Stimulated activated CD4-positive, alpha-beta T cell treated with anti-CD3 and anti-CD28 coated beads, Interleukin-15, amount 100 ng/mL, for 48 hours (primary cell): Measurements from ENCODE around the gene NAXD.
A peak's percentile ranks its signal among the peaks of the same experiment; 100 is the strongest.
"Not testable (repeated sequence)": the region's sequence is repeated elsewhere in the genome, so short reads cannot be mapped to it uniquely, and the experiment has no call there.

Source experiments
- DNase-seq, 2 donors: peaks; one replicate each; pipeline ENCODE4 v3.0.0-alpha.2; 2020; ENCODE audit warnings: low read depth in 2 of 2

Gene NAXD

GRCh38 chr13:110615322-110616102 is at the start of gene NAXD:
NAXD (plus strand) TSS chr13:110615545; CDS start chr13:110615602, 57 bp downstream.
- DNase-seq = peak; percentile 75 to 80

GRCh38 chr13:110566171-110566570 is 49.2 kb upstream of the NAXD start:
- DNase-seq = no peak

- DNase-seq = no peak
Observed at GRCh38 chr13:110568612-110569011, 46.7 kb upstream of the NAXD start.

DNA sequence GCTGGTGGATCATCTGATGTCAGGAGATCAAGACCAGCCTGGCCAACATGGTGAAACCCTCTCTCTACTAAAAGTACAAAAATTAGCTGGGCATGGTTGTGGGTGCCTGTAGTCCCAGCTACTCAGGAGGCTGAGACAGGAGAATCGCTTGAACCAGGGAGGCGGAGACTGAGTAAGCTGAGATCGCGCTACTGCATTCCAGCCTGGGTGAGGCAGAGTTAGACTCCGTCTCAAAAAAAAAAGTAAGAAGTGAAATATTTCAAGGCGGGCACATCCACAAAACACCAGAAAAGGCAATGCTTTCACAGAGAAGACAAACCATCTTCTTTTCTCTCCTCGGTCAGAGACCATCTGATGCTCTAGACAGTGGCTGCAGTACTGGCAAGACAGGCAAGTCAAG is 45.4 kb upstream of the NAXD start:
- DNase-seq = not testable (repeated sequence)

DNA sequence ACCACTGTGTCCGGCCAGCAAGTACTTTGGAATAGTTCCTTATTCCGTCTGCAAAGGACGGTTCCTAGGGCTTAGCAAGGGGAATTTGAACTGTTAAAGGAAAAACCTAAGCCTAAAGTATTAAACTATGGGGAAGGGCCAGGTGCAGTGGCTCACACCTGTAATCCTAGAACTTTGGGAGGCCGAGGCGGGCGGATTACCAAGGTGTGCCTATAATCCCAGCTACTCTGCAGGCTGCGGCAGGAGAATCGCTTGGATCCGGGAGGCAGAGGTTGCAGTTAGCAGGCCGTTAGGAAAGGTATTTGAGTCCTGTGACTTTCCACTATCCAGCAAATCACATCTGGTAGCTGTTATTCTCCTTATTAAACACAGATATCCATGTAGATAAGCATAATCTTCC is 44.5 kb upstream of the NAXD start:
- no peak for DNase-seq

GRCh38 chr13:110571896-110572777 is 43.2 kb upstream of the NAXD start:
- no peak for DNase-seq

DNA sequence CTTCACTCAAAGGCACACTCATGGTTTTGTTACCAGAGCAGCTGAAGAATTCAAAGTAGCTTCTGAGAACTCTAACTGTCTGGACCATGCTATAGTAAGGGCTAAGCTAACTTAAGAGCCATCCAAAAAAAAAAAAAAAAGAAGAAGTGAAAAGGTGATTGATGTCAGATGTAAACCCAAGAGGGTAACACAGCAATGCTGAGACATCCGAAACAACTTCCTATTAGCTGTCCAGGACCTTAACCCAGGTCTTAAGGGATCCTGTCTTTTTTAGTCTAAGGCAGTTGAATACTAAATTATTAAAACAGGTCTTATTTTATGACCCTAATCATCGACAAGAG is 42.6 kb upstream of the NAXD start:
- DNase-seq = no peak

- DNase-seq = no peak
Observed at GRCh38 chr13:110574161-110574560, 41.2 kb upstream of the NAXD start.

GRCh38 chr13:110575322-110576069 is 39.8 kb upstream of the NAXD start:
- DNase-seq = no peak

DNA sequence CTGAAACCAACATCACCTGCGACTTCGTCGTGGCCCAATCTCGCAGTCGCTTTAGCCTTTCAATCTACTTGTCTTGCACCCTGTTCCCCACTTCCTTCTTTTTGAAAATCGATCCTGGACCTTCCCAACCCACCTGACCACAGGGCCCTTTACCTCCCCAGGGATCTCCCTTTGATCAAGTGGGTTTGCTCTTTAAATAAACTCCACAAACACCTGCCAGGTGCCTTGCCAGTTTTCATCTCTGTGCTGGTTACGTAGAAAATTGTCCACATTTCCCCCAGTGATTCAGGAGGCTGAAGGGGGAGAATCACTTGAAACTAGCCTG is 39.3 kb upstream of the NAXD start:
- DNase-seq = no peak

DNA sequence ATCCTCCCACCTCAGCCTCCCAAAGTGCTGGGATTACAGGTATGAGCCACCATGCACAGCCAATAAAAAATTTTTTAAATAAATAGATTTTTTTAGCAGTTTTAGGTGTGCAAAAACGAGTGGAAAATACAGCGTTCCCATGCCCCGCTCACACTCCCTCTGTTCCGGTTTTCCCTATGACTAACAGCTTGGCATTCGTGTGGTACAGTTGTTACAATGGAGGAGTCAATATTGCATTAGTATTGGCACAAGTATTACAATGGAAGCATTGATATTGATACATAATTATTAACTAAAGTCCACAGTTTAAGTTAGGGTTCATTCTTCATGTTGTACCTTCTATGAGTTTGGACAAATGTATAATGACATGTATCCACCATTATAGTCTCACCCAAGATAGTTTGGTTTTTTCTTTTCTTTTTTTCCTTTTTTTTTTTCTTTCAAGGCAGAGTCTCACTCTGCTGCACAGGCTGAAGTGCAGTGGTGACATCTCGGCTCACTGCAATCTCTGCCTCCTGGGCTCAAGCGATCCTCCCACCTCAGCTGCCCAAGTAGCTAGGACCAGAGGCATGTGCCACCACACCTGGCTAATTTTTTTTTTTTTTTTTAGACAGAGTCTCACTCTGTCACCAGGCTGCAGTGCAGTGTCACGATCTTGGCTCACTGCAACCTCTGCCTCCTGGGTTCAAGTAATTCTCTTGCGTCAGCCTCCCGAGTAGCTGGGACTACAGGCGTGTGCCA is 38.4 kb upstream of the NAXD start:
- DNase-seq = no peak

GRCh38 chr13:110578363-110578762 is 37.0 kb upstream of the NAXD start:
- DNase-seq = no peak

DNA sequence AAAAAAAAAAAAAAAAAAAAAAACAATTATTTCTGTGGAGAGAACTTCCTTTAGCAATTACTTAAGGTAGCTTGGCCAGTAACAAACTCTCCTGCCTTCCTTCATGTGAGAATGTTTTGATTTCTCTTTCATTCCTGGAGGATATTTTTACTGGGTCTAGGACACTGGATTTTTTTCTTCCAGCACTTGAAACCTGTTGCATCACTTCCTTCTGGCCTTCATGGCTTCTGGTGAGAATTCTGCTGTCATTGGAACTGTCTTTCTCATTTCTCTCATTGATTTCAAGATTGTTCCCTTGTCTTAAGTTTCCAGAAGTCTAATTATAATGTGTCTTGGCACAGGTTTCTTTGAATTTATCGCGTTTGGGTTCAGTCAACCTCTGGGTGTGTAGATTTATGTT is 34.5 kb upstream of the NAXD start:
- DNase-seq = no peak

DNA sequence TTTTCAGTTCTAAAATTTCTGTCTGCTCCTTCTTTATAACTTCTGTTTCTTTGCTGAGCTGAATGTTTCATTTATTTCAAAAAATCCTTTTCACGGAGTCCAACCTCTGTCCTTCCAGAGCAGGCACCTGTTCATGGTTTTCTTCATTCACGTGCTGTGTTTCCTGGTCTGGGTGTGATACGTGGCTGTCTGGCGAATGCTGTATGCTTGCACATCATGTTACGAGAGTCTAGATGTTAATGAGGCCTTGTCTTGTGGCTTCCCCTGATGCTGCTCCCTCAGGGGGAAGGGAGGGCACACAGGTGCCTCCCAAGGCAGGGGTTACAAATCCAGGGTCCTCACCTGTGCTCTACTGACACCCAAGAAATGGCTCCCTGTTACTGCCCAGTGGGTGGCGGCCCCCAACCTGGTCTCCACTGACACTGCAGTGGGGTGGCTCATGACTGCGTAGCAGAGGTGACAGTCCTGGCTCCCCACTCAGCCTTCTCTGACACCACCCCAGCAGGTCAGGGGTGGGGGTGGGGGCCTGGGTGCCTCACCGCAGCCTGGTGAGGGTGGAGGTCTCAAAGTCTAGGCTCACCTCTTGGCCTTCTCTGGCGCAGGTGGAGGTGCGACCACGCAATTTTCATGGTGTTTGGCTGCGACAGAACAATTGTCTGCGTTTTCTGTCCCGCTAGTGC is 33.7 kb upstream of the NAXD start:
- DNase-seq = no peak

DNA sequence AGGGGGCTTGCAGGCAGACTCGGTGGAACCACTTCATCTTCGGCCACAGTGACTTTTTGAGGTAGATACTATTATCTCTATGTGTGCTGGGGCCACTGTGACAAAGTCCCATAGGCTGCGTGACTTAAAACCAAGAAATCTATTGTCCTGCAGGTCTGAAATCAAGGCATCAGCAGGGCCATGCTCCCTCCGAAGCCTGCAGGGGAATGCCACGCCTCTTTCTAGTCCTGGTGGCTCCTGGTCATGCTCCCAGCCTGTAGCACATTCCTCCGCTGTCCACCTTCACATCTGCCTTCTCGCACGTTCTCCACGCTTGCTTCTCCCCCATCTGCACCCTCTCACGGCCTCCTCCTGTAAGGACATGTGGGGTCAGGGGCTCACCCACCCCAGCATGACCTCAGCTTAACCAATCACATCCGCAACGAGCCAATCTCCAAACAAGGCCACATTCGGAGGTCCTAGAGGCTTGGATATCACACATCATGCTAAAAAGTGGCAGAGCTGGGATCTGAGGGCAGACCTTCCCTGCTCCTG is 32.9 kb upstream of the NAXD start:
- no peak for DNase-seq

GRCh38 chr13:110583178-110583865 is 32.0 kb upstream of the NAXD start:
- no peak for DNase-seq

- DNase-seq = no peak
Observed at GRCh38 chr13:110589793-110590390, 25.5 kb upstream of the NAXD start.

DNA sequence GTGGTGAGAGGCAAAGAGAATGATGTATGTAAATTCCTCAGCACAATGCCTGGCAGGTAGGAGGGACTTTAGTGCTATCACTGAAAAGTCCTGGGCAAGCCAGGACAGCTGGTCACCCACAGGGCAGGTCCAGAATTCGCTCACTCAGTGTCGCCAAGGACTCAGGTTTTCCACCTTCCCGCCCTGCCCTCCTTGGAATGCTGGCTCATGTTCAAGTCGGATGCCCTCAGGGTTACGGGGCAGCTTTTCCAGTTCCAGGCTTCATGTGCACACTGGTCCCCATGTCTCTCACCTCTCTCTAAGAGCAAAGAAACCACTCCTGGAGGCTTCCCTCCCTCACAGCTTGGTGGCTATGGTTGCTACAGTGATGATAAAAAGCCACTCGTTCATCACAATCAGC is 24.8 kb upstream of the NAXD start:
- no peak for DNase-seq

DNA sequence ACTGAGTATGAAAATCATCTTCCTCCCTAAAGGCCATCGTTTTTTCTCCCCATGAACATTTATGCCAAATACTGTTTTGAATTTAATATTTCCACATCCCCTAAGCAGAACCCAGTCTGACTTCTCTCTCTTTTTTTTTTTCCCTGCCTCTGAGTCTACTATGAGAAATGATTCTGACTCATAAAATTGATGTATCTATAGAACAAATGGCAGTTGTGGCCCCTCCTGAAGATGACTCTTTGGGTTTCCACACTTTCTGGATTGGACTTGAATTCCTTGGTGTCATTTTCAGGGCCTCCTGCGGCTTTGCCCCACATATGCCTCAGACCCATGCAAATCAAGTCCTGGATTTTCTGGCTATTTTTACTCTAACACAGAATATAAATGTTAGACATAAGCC is 22.7 kb upstream of the NAXD start:
- DNase-seq = no peak
